ENCODE results near the gene DNAAF5.

DNAAF5 gene

GRCh38 chr7:707296-708000 lies 19.1 kb upstream of the DNAAF5 start:
- DNase-seq (ENCODE audit: low spot score), result no peak

- DNase-seq (ENCODE audit: low spot score), result no peak
Measured at GRCh38 chr7:710161-710560, 16.3 kb upstream of the DNAAF5 start.

GRCh38 chr7:711093-711921 lies 15.2 kb upstream of the DNAAF5 start:
- DNase-seq (ENCODE audit: low spot score), result no peak

GRCh38 chr7:711922-712380 lies 14.5 kb upstream of the DNAAF5 start:
- no peak for DNase-seq (ENCODE audit: low spot score)

- no peak for DNase-seq (ENCODE audit: low spot score)
Measured at GRCh38 chr7:712381-713138, 13.9 kb upstream of the DNAAF5 start.

- no peak for DNase-seq (ENCODE audit: low spot score)
Measured at GRCh38 chr7:713139-713457, 13.4 kb upstream of the DNAAF5 start.

GRCh38 chr7:713488-714230 lies 12.8 kb upstream of the DNAAF5 start:
- no peak for DNase-seq (ENCODE audit: low spot score)

- DNase-seq (ENCODE audit: low spot score), result no peak
Measured at GRCh38 chr7:714251-714671, 12.2 kb upstream of the DNAAF5 start.

- DNase-seq (ENCODE audit: low spot score), result peak; percentile 45
Measured at GRCh38 chr7:716222-716621, 10.3 kb upstream of the DNAAF5 start.

GRCh38 chr7:716636-717035 lies 9.9 kb upstream of the DNAAF5 start:
- no peak for DNase-seq (ENCODE audit: low spot score)

- DNase-seq (ENCODE audit: low spot score), result no peak
Measured at GRCh38 chr7:721619-722248, 4.8 kb upstream of the DNAAF5 start.

GRCh38 chr7:723541-723940 lies 3.0 kb upstream of the DNAAF5 start:
- no peak for DNase-seq (ENCODE audit: low spot score)

- no peak for DNase-seq (ENCODE audit: low spot score)
Measured at GRCh38 chr7:724298-724697, 2.2 kb upstream of the DNAAF5 start.

GRCh38 chr7:725223-726005 lies 1.1 kb upstream of the DNAAF5 start:
- peak; percentile 88 for DNase-seq (ENCODE audit: low spot score)

GRCh38 chr7:726854-727103 lies 280 bp downstream of the DNAAF5 start:
- no peak for DNase-seq (ENCODE audit: low spot score)

- peak; percentile 44 for DNase-seq (ENCODE audit: low spot score)
Measured at GRCh38 chr7:727104-727805, 756 bp downstream of the DNAAF5 start, which contains the start of gene PRKAR1B. TSS of gene PRKAR1B (minus strand) at chr7:727281. CDS start at chr7:711505, 15,776 bp downstream.

GRCh38 chr7:727806-728460 lies 1.4 kb downstream of the DNAAF5 start:
- DNase-seq (ENCODE audit: low spot score), result no peak

GRCh38 chr7:728602-729001 lies 2.1 kb downstream of the DNAAF5 start:
- DNase-seq (ENCODE audit: low spot score), result no peak

GRCh38 chr7:729140-730000 lies 2.9 kb downstream of the DNAAF5 start:
- DNase-seq (ENCODE audit: low spot score), result no peak

Measured in kidney tubule cell (primary cell).